Measurements from ENCODE around the gene HES3.

GRCh38 chr1:6278263-6278662, 34.3 kb downstream of the HES3 start:
- no peak for TF ChIP-seq CTCF (IDR thresholded peaks at IDR 0.05)
- no peak for TF ChIP-seq POLR2A (IDR thresholded peaks at IDR 0.05)

All from uterus (tissue), 2 donors.